Stomach (tissue), 4 donors: Measurements from ENCODE around the gene ENTPD8.

Experiments
- CTCF ChIP-seq, 7 experiments: fragments of 450-650 bp in 4 of 7; fragments of 200-600 bp in 3 of 7; sonication (generic) in 3 of 7; IDR thresholded peaks; one replicate each; pipeline ENCODE4 v1.5.1; 2016 to 2019; ENCODE audit warnings: antibody characterized with exemption in 7 of 7, control low read depth in 2 of 7, mild to moderate bottlenecking in 1 of 7
- EP300 ChIP-seq: sonication (generic); formaldehyde crosslinking; IDR thresholded peaks from one replicate; pipeline ENCODE4 v1.6.1; 2017; ENCODE audit warnings: antibody characterized with exemption
- POLR2A ChIP-seq, 4 donors: fragments of 450-650 bp; IDR thresholded peaks; one replicate each; pipeline ENCODE4 v1.6.1; 2016; ENCODE audit warnings: antibody characterized with exemption in 4 of 4, control low read depth in 2 of 4, mild to moderate bottlenecking in 1 of 4, moderate library complexity in 1 of 4

GRCh38 chr9:137412431-137412830 is 28.7 kb downstream of the ENTPD8 start:
- no peak for TF ChIP-seq CTCF (IDR thresholded peaks at IDR 0.05)
- TF ChIP-seq EP300 = no peak
- no peak for TF ChIP-seq POLR2A (IDR thresholded peaks at IDR 0.05)
